HT1080 (cell line): ENCODE data around the gene CEP19. TPM values are rescaled to one million over a fixed set of nuclear protein-coding genes. Genes with fewer than 3 reads are reported as not detected.
A peak's percentile ranks its signal among the peaks of the same experiment; 100 is the strongest.

Experiments
- DNase-seq: peaks from one replicate; pipeline ENCODE4 v3.0.0-alpha.2; 2015; ENCODE audit warnings: low read depth
- small RNA-seq: library from RNA; depleted of rRNA; stranded (forward); fragments of <200 nt; gene quantifications from one replicate; pipeline ENCODE3, GENCODE V24; 2014
- total RNA-seq: library from RNA; depleted of rRNA; stranded (reverse); fragments of >200 nt; shearing (Covaris generic); gene quantifications from 2 replicates; pipeline ENCODE4 v1.2.3, GENCODE V29; 2014; rRNA removed

The CEP19 gene
- total RNA-seq, 1 experiment from 2014 or later: 2.7 TPM

- no peak for DNase-seq
Observed at GRCh38 chr3:196667056-196667825, 44.8 kb downstream of the CEP19 start.

DNA sequence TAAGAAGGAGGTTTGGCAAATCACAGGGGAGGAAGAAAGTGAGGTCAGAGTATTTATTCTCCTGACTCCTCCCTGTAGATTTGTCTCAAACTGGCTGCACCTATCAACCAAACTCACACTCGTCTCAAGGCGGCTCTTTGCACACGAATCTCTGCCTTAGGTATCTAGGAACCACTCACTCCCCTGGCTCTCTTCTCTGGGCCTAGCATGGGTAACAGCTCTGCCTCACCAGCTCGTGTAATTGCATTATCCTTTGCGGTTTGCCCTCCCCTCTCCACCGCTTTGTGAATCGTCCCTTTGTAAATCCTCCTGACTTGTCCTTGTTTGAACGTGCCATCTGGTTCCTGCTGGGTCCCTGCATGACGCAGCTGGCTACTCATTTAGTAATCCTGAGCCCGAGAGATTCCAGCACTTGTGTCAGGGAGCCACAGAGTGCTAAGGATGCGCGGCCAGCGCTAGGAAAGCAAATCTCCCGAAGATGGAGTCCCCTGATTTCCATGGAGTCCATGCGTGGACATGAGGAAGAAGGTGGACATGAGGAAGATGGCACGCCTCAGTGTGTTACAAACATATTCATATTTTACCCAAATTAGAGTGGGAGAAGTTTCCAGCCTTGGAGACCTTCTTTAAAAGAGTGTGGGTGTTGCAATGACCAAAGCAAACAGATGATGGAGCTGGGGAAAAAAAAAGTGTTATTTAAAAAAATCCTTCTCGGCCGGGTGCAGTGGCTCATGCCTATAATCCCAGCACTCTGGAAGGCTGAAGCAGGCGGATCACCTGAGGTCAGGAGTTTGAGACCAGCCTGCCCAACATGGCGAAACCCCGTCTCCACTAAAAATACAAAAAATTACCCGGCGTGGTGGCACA, 45.8 kb downstream of the CEP19 start:
- peak; percentile 99 for DNase-seq

- no peak for DNase-seq
Observed at GRCh38 chr3:196662711-196663571, 49.1 kb downstream of the CEP19 start.

GRCh38 chr3:196662033-196662432, 50.0 kb downstream of the CEP19 start:
- no peak for DNase-seq

- DNase-seq: no peak
Observed at GRCh38 chr3:196661400-196661799, 50.6 kb downstream of the CEP19 start.

GRCh38 chr3:196660381-196661166, 51.5 kb downstream of the CEP19 start:
- no peak for DNase-seq

DNA sequence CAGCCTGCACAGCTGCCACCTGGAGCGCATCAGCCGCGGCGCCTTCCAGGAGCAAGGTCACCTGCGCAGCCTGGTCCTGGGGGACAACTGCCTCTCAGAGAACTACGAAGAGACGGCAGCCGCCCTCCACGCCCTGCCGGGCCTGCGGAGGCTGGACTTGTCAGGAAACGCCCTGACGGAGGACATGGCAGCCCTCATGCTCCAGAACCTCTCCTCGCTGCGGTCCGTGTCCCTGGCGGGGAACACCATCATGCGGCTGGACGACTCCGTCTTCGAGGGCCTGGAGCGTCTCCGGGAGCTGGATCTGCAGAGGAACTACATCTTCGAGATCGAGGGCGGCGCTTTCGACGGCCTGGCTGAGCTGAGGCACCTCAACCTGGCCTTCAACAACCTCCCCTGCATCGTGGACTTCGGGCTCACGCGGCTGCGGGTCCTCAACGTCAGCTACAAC, 52.1 kb downstream of the CEP19 start:
- DNase-seq: no peak

Small RNAs within 50 kb of the gene (small RNA-seq; reads per million reads assigned to genes)
- gene RNU4-89P: not detected
- gene RNU6-646P: not detected

Other genes with a start within 250 kb of the CEP19 start
- 15.1 and 25.0 TPM in 2 replicates for gene RNF168, start 208.5 kb downstream of the CEP19 start, total RNA-seq
- 0.14 TPM in 1 of 2 replicates, not detected in the other for gene SMCO1, start 196.9 kb downstream of the CEP19 start, total RNA-seq
- gene WDR53, start 143.7 kb downstream of the CEP19 start, total RNA-seq: 14.4 and 25.1 TPM in 2 replicates
- 33.3 and 34.2 TPM in 2 replicates for gene FBXO45, start 143.6 kb downstream of the CEP19 start, total RNA-seq
- gene NRROS, start 72.6 kb downstream of the CEP19 start, total RNA-seq: 4.0 and 7.1 TPM in 2 replicates
- 33.6 and 37.0 TPM in 2 replicates for gene PIGX, start 127 bp upstream of the CEP19 start, total RNA-seq
- 37.8 and 53.9 TPM in 2 replicates for gene PAK2, start 27.6 kb upstream of the CEP19 start, total RNA-seq
- gene SENP5, start 155.7 kb upstream of the CEP19 start, total RNA-seq: 57.3 and 60.2 TPM in 2 replicates
- 118 and 133 TPM in 2 replicates for gene NCBP2, start 230.3 kb upstream of the CEP19 start, total RNA-seq